SJSA1 (cell line): ENCODE data around the gene SCNN1G. TPM values are rescaled to one million over a fixed set of nuclear protein-coding genes. Genes with fewer than 3 reads are reported as not detected.

Experiments
- DNase-seq, 2 experiments: peaks; one replicate each; pipeline ENCODE4 v3.0.0-alpha.2; 2015 to 2020; ENCODE audit warnings: low spot score in 2 of 2, low read depth in 1 of 2
- H3K27ac ChIP-seq: fragments of 250-450 bp; sonication (Bioruptor Pico); 2 replicates; pipeline ENCODE4 v1.5.1; 2020; ENCODE audit warnings: mild to moderate bottlenecking, moderate library complexity
- H3K27me3 ChIP-seq: fragments of 250-450 bp; sonication (Bioruptor Pico); replicated peaks from 2 replicates; pipeline ENCODE4 v1.5.1; 2020; ENCODE audit warnings: mild to moderate bottlenecking, moderate library complexity
- H3K36me3 ChIP-seq: fragments of 250-450 bp; sonication (Bioruptor Pico); 2 replicates; pipeline ENCODE4 v1.5.1; 2020; ENCODE audit warnings: mild to moderate bottlenecking
- H3K4me1 ChIP-seq: fragments of 250-450 bp; sonication (Bioruptor Pico); replicated peaks from 2 replicates; pipeline ENCODE4 v1.6.1; 2021; ENCODE audit warnings: mild to moderate bottlenecking
- H3K4me3 ChIP-seq: fragments of 250-450 bp; sonication (Bioruptor Pico); 2 replicates; pipeline ENCODE4 v1.5.1; 2020; ENCODE audit warnings: mild to moderate bottlenecking
- H3K9me3 ChIP-seq: fragments of 250-450 bp; sonication (Bioruptor Pico); replicated peaks from 2 replicates; pipeline ENCODE4 v1.5.1; 2020; ENCODE audit warnings: mild to moderate bottlenecking
- total RNA-seq: library from RNA; depleted of rRNA; stranded (reverse); fragments of >200 nt; shearing (Covaris generic); gene quantifications from 2 replicates; pipeline ENCODE4 v1.2.3, GENCODE V29; 2014

Gene SCNN1G
- total RNA-seq, 1 experiment from 2014 or later: not detected

GRCh38 chr16:23145608-23146007 lies 36.9 kb upstream of the SCNN1G start:
- Histone ChIP-seq H3K27me3 (no peaks in the 10 kb centered on the region), H3K4me1 (peaks cover 27% of the 10 kb centered on the region), H3K36me3 (no peaks in the 10 kb centered on the region; the same call in 1 of the 2 replicates), H3K4me3 (no peak overlapping the region), H3K9me3 (no peaks in the 10 kb centered on the region; the same call in 1 of the 2 replicates), H3K27ac (no peak overlapping the region)
- DNase-seq: peak in 1 of 2 experiments; percentile 14

DNA sequence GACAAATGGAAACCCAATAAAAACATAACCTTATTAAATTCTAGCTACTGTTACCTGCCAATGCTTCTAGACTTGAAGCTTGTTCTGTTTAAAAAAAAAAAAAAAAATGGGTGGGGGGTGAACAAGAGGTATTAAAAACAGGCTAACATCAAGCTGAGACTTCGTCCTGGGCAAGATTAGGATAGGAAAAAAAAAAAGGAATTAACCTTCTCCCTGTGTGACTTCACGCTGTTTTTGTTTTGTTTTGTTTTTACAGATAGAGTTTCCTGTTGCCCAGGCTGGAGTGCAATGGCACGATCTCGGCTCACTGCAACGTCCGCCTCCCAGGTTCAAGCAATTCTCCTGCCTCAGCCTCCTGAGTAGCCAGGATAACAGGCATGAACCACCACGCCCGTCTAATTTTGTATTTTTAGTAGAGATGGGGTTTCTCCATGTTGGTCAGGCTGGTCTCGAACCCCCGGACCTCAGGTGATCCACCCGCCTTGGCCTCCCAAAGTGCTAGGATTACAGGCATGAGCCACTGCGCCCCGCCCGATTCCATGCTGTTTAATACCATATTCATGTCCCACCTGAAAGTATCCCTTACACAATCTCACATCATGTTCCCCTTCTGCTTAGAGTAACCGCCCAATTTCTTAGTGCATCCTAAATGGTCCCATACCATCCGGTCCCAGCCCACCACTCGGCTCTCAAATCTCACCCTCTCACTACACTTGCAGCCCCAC lies 35.5 kb upstream of the SCNN1G start:
- Histone ChIP-seq H3K9me3 (no peaks in the 10 kb centered on the region; the same call in 1 of the 2 replicates), H3K4me1 (peaks cover 27% of the 10 kb centered on the region), H3K27ac (no peak overlapping the region), H3K36me3 (no peaks in the 10 kb centered on the region; the same call in 1 of the 2 replicates), H3K27me3 (no peaks in the 10 kb centered on the region), H3K4me3 (no peak overlapping the region)
- DNase-seq: no peak

DNA sequence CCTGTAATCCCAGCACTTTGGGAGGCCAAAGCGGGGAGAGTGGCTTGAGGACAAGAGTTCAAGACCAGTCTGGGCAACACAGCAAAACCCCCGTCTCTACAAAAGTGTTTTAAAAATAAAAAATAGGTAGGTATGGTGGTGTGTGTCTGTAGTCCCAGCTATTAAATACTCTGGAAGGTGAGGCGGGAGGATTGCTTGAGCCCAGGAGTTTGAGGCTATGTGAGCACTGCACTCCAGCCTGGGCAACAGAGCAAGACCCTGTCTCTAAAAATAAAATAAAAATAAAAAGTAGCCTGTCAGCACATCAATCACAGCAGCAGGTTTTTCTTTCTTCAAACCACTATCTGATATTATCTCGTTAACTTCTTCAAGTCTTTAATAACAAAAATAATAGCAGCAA lies 34.9 kb upstream of the SCNN1G start:
- H3K4me3 ChIP-seq: no peak overlapping the region
- H3K27ac ChIP-seq: no peak overlapping the region
- H3K27me3 ChIP-seq: no peaks in the 10 kb centered on the region
- DNase-seq: no peak
- H3K4me1 ChIP-seq: peaks cover 27% of the 10 kb centered on the region
- no peaks in the 10 kb centered on the region; the same call in 1 of the 2 replicates for H3K9me3 ChIP-seq
- H3K36me3 ChIP-seq: no peaks in the 10 kb centered on the region; the same call in 1 of the 2 replicates

GRCh38 chr16:23148166-23148512 lies 34.4 kb upstream of the SCNN1G start:
- no peaks in the 10 kb centered on the region; the same call in 1 of the 2 replicates for H3K36me3 ChIP-seq
- H3K27ac ChIP-seq: no peak overlapping the region
- DNase-seq: no peak
- peak overlapping the region; percentile 93 for H3K4me3 ChIP-seq
- H3K4me1 ChIP-seq: peaks cover 27% of the 10 kb centered on the region
- no peaks in the 10 kb centered on the region for H3K27me3 ChIP-seq
- H3K9me3 ChIP-seq: no peaks in the 10 kb centered on the region; the same call in 1 of the 2 replicates

GRCh38 chr16:23148513-23149266 lies 33.9 kb upstream of the SCNN1G start:
- Histone ChIP-seq H3K27ac (no peak overlapping the region), H3K9me3 (no peaks in the 10 kb centered on the region; the same call in 1 of the 2 replicates), H3K36me3 (no peaks in the 10 kb centered on the region; the same call in 1 of the 2 replicates), H3K4me3 (peak overlapping the region; percentile 93), H3K4me1 (peaks cover 27% of the 10 kb centered on the region), H3K27me3 (no peaks in the 10 kb centered on the region)
- DNase-seq: peak; percentile 25 to 52

DNA sequence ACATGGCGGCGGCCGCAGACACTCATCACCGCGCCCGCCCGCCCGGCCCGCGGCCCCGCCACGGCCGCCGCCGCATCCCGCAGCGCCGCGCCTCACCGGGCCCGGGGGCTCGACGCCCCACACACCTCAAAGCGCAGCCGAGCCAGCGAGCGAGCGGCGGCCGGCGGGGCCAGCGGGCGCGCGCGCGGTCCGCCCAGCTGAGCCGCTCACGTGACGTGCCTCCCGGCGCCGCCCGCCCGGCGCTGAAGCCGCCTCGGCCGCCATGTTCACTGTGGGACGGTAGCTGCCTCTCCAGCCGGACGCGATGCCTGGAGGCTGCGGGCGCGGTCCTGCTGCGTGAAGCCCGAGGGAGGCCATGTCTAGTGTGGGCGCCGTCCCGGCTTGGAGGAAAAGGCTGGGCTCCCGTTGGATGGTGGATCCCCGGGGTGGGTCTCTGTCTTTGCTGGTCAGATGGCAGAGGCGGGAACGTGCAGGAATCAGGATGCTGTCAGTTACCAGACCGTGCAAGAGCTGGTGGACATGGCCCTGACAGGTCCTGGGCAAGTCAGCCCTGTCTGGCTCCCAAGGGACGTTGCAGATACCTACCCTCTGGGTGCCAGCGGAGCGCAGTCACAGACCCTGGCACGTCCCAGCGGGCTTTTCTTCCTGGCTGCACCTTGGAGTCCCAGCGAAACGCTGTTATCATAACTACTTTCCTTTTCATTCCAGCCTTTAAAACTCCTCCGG lies 33.1 kb upstream of the SCNN1G start, which contains the start of gene USP31:
Gene USP31 (minus strand): TSS at position 186 of the 726 bp plus-strand sequence. CDS start 182 bp downstream, at position 4.
- DNase-seq: peak; percentile 83 to 96
- Histone ChIP-seq H3K4me3 (peak within 1 kb of the TSS; percentile 93), H3K36me3 (no peaks in the 10 kb centered on the region; the same call in 1 of the 2 replicates), H3K9me3 (no peaks in the 10 kb centered on the region; the same call in 1 of the 2 replicates), H3K27ac (no peak within 1 kb of the TSS), H3K27me3 (peaks cover 3% of the 10 kb centered on the region; the same call in 1 of the 2 replicates), H3K4me1 (peaks cover 27% of the 10 kb centered on the region)

GRCh38 chr16:23149993-23150364 lies 32.6 kb upstream of the SCNN1G start:
- no peak overlapping the region for H3K27ac ChIP-seq
- peak overlapping the region; percentile 93 for H3K4me3 ChIP-seq
- peaks cover 7% of the 10 kb centered on the region; the same call in 1 of the 2 replicates for H3K27me3 ChIP-seq
- H3K4me1 ChIP-seq: peaks cover 26% of the 10 kb centered on the region
- H3K9me3 ChIP-seq: no peaks in the 10 kb centered on the region; the same call in 1 of the 2 replicates
- DNase-seq: no peak
- no peaks in the 10 kb centered on the region; the same call in 1 of the 2 replicates for H3K36me3 ChIP-seq

DNA sequence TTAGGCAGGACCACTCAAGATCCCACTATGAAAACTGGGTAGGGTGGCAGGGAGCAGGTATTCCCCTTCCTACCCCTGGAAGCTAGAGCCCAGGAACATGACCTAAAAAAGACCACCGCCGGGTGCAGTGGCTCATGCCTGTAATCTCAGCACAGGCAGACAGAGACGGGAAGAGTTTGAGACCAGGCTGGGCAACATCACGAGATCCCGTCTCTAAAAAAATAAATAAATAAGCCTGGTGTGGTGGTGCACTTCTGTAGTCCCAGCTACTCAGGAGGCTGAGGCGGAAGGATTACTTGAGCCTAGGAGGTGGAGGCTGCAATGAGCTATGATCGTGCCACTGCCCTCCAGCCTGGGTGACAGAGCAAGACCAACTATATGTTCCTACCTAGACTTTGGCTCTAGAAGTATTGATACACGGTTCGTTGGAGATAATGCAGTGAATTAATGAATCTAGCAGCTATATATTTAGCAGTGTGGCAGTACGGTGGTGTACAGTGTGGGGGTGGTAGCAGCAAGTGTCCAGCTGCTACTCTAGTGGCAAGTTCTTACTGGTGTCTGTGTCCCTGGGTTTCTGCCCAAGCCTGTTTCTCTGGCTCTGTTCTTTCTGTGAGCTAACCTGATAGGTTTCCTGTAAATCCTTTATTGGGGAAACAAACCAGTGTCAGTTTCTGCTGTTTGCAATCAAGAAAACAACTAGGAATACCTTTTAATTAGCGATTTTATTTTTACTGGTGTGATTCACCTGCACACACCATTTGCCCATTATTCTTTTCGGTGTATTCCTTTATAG lies 30.0 kb upstream of the SCNN1G start:
- Histone ChIP-seq H3K4me1 (peaks cover 14% of the 10 kb centered on the region), H3K4me3 (no peak overlapping the region), H3K36me3 (no peaks in the 10 kb centered on the region; the same call in 1 of the 2 replicates), H3K9me3 (no peaks in the 10 kb centered on the region; the same call in 1 of the 2 replicates), H3K27me3 (peaks cover 11% of the 10 kb centered on the region; the same call in 1 of the 2 replicates), H3K27ac (no peak overlapping the region)
- no peak for DNase-seq

GRCh38 chr16:23155445-23156049 lies 27.0 kb upstream of the SCNN1G start:
- Histone ChIP-seq H3K4me1 (no peaks in the 10 kb centered on the region), H3K36me3 (no peaks in the 10 kb centered on the region), H3K27me3 (peaks cover 11% of the 10 kb centered on the region; the same call in 1 of the 2 replicates), H3K27ac (no peak overlapping the region), H3K9me3 (no peaks in the 10 kb centered on the region), H3K4me3 (no peak overlapping the region)
- no peak for DNase-seq

- H3K27me3 ChIP-seq: peaks cover 11% of the 10 kb centered on the region; the same call in 1 of the 2 replicates
- H3K36me3 ChIP-seq: no peaks in the 10 kb centered on the region
- no peaks in the 10 kb centered on the region for H3K9me3 ChIP-seq
- H3K4me3 ChIP-seq: no peak overlapping the region
- peak in 1 of 2 experiments; percentile 15 for DNase-seq
- no peaks in the 10 kb centered on the region for H3K4me1 ChIP-seq
- H3K27ac ChIP-seq: no peak overlapping the region
These were observed 26.4 kb upstream of the SCNN1G start for GRCh38 chr16:23156110-23156509.

DNA sequence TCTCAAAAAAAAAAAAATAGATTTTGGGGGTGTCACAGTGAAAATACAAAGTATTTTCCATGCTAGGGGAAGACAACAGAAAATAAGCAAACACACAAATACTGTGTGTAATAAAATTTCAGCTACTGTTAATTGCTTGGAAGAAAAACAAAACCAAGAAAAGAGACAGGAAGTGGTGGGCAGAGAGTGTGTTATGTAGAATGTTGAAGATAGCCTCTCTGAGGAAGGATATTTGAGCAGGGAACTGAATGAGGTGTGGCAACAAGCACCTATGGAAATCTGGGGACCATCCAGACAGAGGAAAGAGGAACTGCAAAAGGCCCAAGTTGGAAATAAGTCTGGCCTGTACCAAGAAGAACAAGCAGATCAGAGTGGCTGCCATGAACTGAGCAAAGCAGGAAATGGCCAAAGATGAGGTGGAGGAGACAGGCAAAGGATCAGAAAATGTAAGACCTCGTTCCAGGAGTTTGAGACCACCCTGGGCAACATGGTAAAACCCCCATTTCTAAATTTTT lies 25.5 kb upstream of the SCNN1G start:
- Histone ChIP-seq H3K4me3 (no peak overlapping the region), H3K4me1 (no peaks in the 10 kb centered on the region), H3K27ac (no peak overlapping the region), H3K9me3 (no peaks in the 10 kb centered on the region), H3K27me3 (peaks cover 14% of the 10 kb centered on the region; the same call in 1 of the 2 replicates), H3K36me3 (no peaks in the 10 kb centered on the region)
- peak in 1 of 2 experiments; percentile 8 for DNase-seq

DNA sequence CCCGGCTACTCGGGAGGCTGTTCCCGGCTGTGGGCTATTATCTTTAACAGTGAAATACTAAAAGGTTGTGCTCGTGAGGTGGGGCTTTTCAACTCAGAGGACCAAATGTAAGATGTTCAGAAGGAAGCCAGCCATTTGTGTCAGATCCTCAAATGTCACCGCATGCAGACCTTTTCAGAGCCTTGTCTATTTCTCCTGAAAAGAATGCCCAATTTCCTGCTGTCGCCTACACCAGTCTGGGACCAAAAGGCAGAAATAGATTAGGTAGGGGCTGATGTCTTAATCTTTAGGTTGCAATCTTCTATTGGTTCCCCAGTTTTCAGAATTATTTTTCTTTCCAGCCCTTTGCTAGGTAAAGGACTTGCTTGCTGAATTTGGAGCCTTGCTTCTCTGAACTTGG lies 24.4 kb upstream of the SCNN1G start:
- Histone ChIP-seq H3K9me3 (no peaks in the 10 kb centered on the region), H3K4me1 (no peaks in the 10 kb centered on the region), H3K36me3 (no peaks in the 10 kb centered on the region), H3K4me3 (no peak overlapping the region), H3K27me3 (peaks cover 18% of the 10 kb centered on the region), H3K27ac (no peak overlapping the region)
- DNase-seq: peak in 1 of 2 experiments; percentile 8
